Renal pelvis (tissue), 12 donors: ENCODE results near the gene RAC2. TPM values are rescaled to one million over a fixed set of nuclear protein-coding genes. Genes with fewer than 3 reads are reported as not detected.

Source experiments
- DNase-seq: peaks from one replicate; pipeline ENCODE4 v3.0.0-alpha.2; 2013
- long read RNA-seq, 16 experiments: transcript quantifications; one replicate each; lab custom pipeline, GENCODE V29; 2026
- polyA plus RNA-seq, 3 donors: library from polyadenylated mRNA; unstranded; fragments of 120-200 nt; gene quantifications; one replicate each; pipeline ENCODE4 v1.2.1, GENCODE V29; 2013; ENCODE audit not compliant: insufficient read length in 3 of 3

RAC2 gene
- polyA plus RNA-seq, result 1 to 10 TPM; 5.5 to 7.5 (median 6.3) TPM
- long read RNA-seq, donor 1, partial matches to known transcripts, result 0 of 1 reads
- long read RNA-seq, donor 1, other reads (novel, unspliced or antisense), result 0 of 1 reads
- long read RNA-seq, donor 2, partial matches to known transcripts, result 0 of 1 reads
- long read RNA-seq, donor 2, other reads (novel, unspliced or antisense), result 0 of 1 reads
- long read RNA-seq, donor 3, partial matches to known transcripts, result 0 of 1 reads
- long read RNA-seq, donor 3, other reads (novel, unspliced or antisense), result 0 of 1 reads
- long read RNA-seq, donor 4, partial matches to known transcripts, result 0 of 3 reads
- long read RNA-seq, donor 4, other reads (novel, unspliced or antisense), result 0 of 3 reads
- long read RNA-seq, donor 5, result 0 reads
- long read RNA-seq, donor 6, partial matches to known transcripts, result 0 of 1 reads
- long read RNA-seq, donor 6, other reads (novel, unspliced or antisense), result 0 of 1 reads
- long read RNA-seq, donor 7, partial matches to known transcripts, result 0 of 3 reads
- long read RNA-seq, donor 7, other reads (novel, unspliced or antisense), result 0 of 3 reads
- long read RNA-seq, donor 8, result 0 reads
- long read RNA-seq, donor 9, partial matches to known transcripts, result 0 of 3 reads
- long read RNA-seq, donor 9, other reads (novel, unspliced or antisense), result 0 of 3 reads
- long read RNA-seq, donor 10, partial matches to known transcripts, result 0 of 3 reads
- long read RNA-seq, donor 10, other reads (novel, unspliced or antisense), result 0 of 3 reads
- long read RNA-seq, donor 11, partial matches to known transcripts, result 0 of 1 reads
- long read RNA-seq, donor 11, other reads (novel, unspliced or antisense), result 0 of 1 reads
- long read RNA-seq, donor 12, partial matches to known transcripts, result 0 of 4 reads
- long read RNA-seq, donor 12, other reads (novel, unspliced or antisense), result 0 of 4 reads
- long read RNA-seq, donor 13, partial matches to known transcripts, result 0 of 4 reads
- long read RNA-seq, donor 13, other reads (novel, unspliced or antisense), result 0 of 4 reads
- long read RNA-seq, donor 14, partial matches to known transcripts, result 0 of 4 reads
- long read RNA-seq, donor 14, other reads (novel, unspliced or antisense), result 0 of 4 reads
- long read RNA-seq, donor 15, partial matches to known transcripts, result 0 of 4 reads
- long read RNA-seq, donor 15, other reads (novel, unspliced or antisense), result 0 of 4 reads
- long read RNA-seq, donor 16, partial matches to known transcripts, result 0 of 2 reads
- long read RNA-seq, donor 16, other reads (novel, unspliced or antisense), result 0 of 2 reads

DNA sequence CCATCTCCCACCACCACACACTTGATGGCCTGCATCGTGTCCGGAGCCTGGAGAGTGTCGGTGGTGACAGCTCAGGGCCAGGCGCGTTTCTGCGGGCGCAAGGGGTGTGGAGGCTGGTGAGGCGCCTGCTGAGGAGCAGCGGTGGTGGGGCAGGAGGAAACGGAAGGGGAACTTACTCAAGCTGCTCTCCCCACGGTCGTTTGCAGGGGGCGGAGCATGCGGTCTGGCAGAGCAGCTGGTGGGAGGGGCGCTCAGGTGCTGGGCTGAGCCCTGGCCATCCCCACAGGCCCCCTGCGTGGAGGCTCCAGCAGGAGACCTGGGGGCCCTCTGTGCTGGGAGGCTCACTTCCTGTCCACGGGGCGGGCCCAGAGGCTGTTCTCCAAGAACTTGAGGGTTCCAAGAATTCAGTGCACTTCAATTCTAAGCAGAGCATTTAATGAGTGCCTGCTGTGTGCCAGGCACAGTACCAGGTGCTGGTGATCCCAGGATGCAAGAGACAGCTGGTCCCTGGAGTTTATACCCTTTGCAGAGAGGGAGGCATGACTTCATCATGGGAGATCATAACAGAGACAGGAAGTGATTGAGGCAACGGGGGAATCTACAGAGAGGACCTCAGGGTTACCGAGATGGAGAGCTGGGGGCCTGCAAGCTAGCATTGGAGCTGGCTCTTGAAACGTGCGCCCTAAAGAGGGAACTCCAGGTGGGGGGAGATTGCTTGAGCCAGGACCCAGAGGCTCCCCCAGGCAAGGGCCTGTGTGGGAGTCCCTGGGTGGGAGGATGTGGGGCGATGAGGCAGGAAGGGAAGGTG, at the start of gene RAC2:
RAC2 (minus strand) TSS at position 156 of the 808 bp plus-strand sequence; CDS start at position 35, 121 bp downstream.
- no peak for DNase-seq

DNA sequence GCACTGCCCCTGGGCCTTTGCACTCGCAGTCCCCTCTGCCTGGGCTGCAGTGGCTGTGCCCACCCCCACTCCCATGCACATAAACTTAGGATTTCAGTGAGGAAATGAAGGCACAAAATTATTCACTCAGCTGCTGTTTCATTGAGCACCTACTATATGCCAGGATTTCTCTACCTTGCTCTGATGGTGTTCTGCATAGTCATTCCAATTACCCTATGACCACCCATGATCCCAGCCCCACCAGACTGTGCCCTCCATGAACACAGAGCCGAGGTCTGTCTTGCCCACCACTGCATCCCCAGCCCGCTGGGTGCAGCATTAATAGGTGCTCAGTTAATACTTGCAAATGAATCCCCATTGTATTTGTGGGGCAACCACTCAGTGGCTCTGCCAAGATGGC, 49.1 kb upstream of the RAC2 start:
- DNase-seq, result no peak

DNA sequence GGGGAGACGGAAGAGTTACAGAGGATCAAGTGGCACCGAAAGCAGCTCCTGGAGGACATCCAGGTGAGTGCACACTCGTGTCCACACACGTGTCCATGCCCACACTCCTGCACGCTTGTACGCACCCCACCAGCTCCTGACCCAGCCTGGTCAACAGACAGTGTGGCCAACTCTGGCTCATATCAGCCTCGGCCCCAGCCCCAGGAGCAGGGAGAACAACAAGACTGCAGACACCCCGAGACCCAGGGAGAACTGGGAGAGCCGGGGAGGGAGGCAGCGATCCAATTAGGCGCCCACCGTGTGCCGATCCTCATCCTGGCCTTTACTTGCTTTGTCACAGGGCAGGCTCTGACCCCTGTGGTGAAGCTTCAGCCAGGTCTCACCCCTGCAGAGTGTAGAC, 48.6 kb upstream of the RAC2 start:
- no peak for DNase-seq

DNA sequence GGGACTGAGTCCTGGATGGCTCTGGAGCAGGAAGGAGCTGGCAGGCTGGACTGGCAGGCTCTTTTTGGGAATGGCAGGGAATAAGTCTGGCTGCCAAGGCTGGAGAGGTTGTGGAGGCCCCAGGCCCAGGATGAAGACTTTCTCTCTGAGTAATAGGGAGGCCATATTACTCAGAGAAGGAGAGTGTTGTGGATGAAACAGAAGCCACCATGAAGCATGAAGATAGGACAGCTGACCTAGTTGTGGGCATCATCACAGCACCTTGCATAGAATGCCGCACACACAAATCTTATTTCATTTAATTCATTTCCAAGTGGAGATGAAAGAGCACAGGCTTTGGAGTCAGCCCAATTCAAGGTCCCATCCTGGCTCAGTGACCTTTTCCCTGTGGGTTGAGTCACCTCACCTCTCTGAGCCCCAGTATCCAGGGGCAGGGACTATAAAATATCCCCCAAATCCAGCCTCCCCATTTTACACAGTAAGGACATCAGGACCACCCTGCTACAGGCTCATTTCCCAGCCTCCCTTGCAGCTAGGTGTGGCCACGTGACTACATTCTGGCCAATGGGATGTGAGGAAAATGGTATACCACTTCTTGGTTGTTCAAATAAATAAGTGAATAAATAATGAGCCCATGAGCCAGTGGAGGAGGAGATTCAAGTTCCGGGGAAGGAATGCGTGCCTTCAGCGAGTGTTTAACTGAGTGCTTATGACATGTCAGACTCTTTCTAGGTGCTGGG, 47.7 kb upstream of the RAC2 start:
- DNase-seq, result no peak

DNA sequence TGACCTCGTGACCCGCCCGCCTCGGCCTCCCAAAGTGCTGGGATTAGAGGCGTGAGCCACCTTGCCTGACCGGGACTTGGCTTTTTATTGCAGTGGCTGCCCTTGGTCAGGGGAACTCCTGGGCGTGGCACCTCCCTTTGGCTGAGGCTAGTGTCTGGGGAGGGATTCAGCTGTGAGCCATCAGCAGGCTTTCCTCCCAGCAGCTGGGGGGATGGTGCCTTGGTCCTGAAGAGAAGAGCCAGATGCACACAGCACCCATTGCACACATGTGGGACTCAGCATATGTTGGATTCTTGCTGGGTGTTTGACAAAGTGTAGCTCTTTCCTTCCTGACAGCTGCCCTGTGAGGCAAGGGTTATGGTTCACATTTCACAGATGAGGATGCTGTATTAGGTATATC, 46.7 kb upstream of the RAC2 start:
- no peak for DNase-seq

DNA sequence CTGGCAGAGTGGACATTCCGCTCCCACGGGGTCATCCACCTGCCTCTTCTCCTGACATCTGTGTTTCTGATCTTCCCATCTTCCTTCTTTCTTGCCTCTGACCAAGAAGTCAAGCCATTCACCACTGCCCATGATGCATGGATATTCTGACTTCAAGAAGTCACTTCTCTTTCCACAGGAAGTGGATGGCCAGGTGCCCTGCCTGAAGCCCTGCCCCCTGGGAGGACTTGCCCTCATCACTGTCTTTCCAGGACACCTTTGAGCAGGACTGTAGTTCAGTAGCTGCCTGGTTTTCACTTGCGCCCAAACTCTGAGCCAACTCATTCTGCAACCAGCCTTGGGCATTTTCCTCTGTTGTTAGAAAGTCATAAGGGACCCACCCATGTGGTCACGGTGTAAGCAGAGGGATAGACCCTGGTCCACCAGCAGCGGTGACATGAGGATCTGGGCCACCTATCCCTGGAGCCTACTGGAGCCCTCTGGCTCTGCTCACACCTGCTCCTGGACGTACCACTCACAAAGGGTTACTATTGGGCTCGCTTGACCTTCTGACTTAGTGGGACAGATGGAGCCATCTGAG, 45.2 kb upstream of the RAC2 start:
- DNase-seq, result no peak

DNA sequence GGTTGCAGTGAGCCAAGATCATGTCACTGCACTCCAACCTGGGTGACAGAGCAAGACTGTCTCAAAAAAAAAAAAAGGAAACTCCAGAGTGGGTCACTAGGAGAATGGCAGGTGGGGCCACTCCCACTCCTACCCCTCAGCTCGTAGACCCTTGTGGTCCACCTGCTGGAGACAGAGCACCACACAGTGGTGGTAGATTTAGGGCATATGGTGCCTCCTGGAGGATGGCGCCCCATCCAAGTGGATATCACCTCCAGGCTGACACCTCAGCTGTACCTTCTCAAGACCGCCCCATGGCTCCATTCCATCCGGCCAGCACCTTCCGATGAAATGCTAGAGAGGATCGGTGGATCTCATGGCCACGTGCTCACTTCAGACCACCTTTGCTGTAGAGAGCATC, 44.5 kb upstream of the RAC2 start:
- no peak for DNase-seq

DNA sequence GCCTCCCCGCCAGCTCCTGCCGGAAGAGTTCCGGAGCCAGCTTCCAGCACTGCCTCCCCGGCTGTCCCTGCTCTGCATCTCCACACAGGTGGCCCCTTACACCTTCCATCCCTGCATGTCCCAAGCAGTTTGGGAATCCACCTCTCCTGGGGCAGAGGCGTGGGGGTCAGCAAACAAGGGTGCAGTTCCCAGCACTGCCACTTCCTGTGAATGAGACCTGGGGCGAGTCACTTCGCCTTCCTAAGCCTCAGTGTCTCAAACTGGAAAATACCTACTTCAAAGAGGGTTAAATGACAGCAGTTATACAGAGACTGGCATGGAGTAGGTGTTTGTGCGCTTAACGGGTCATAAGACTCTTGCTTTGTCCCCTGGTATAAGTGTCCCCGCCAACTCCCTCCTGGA, 43.5 kb upstream of the RAC2 start:
- no peak for DNase-seq

DNA sequence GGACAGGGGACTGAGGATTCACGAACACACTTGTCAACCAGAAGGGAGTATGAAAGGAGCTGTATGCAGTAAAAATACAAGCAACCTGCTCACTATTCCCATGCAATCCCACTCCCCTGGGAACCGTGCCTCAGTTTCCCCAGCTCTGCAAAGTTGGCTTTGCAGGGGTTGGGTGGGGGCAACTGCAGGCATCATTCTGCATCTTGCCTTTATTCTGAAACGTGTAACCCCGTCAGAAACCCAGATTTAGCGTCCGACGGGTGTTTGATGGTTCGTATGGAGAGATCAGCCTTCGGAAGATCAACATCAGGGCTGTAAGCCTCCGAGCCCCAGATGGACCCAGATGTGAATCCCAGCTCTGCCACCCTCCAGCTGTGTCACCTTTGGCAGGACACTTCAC, 41.9 kb upstream of the RAC2 start:
- no peak for DNase-seq

DNA sequence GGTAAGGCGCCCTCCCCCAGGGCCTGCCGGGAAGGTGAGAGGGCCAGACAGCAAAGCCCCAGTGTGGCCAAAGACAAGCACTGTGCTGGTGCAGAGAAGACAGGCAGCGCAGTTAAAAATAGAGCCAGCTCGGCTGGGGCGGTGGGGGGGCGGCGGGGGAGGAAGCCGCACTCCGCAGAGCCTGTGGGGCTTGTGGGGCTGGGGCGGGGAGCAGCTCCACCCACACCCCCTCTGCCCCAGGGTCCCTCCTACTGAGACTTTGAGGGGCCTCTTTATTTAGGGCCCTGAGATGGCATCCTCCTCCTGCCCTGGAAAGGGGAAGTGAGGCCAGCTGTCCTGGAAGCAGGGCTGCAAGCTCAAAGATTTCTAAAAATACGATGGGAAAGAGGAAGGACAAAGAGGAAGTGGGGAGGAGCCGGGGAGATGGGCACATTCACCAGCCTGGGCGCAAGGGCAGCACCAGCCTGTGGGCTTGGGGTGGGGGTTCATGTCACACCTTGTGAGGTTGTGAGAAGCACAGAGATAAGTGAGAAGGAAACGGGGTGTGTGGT, 40.8 kb upstream of the RAC2 start:
- DNase-seq, result no peak

DNA sequence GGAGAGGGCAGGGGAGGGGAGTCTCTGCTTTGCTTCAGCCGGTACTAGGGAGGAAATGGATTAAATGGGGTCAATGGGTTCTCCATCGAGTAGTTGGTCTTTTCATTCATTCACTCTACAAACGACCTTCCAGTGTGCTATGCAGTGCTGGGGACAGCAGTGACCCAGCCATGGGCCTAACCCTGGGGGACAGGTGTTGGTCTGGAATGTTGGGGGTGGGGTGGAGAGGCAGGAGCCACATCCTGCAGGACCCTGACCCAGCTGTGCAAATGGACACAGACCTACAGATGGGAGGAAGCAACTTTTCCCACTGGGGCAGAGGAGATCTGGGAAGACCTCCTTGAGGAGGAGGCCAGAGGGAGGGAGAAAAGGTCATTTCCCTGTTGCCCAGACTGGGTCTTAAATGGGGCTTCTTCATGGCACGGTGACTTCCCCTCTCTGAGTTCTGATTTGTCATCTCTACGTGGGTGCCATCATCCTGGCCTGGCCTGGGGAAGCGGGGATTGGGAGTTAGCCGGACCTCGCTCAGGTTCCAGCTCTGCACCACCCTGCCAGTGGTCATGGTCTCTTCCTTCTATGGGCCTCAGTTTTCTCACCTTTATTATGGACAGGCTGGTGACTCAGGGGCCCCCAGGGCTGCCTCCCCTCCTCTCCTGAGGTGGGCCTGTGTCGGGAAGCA, 40.2 kb upstream of the RAC2 start:
- no peak for DNase-seq

DNA sequence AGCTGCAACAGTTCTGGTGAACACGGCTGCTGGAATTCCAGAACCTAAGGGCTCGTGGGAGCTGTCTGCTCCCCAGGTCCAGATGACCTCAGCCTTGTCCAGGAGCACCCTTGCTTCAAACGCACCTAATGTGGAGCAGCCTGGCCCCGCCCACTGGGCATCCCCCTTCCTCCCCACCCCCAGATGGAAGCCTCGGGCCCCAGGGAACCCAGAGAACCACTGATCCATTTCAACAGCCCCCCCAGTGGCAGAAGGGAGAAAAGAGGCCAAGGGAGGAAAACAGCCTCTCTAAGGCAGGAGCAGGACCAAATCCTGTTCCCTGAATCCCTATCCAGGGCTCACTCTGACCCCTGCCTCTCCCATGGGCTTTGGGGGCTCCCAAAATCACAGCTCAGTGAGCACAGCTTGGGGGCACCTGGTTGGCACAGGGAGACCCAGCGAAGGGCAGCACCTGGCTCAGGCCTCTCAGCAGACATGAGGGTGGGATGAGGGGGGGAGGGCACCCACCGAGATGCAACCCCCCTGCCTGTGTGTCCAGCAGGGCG, 39.4 kb upstream of the RAC2 start:
- DNase-seq, result no peak

DNA sequence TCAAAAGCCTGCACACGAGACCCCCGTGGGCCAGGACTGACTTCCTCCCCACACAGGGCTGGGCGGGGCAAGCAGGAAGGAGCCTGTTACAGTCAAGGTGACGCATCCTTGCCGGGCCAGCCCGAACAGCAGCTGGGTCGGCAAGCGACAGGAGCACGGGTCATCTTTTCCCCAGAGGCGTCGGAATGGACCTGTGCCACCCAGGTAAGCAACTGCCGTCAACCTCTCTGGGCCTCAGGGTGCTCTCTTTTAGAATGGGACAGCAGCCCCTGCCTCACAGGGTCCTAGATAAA, 38.3 kb upstream of the RAC2 start, which contains the start of gene CYTH4:
CYTH4 (plus strand) TSS at position 124 of the 293 bp plus-strand sequence; CDS start at position 186, 62 bp downstream.
- DNase-seq, result no peak

DNA sequence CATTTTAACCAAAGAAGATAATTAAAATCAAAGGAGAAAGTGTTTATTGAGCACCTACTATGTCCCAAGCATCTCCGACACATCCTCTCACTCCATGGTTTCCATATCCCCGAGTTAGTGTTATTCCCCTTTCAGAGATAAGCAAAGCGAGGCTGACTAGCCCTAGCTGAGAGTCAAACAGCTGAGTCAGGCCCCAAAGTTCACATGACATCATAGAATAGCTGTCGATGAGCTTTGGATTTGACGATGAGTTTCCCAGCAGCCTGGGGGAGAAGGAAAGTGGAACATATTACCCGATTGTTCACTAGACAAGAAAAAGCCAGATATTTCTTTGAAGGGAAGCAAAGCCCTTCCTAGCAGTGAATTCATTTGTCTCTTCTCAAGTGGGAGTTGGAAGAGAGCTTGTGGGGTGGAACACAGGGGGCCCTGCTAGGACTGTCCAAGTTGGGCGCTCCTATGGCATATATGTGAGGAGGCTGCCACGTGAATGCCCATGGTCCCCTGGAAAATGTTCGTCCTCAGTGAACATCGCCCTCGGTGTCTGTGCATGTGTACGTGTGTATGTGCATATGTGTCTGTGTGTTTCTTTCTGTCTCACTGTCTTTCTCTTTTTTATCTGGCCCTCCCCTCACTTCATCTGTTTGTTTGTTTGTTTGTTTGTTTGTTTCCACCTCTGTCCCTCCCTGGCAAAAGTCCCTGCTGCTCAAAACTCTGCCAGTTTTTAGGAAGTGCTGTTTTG, 37.7 kb upstream of the RAC2 start:
- no peak for DNase-seq

DNA sequence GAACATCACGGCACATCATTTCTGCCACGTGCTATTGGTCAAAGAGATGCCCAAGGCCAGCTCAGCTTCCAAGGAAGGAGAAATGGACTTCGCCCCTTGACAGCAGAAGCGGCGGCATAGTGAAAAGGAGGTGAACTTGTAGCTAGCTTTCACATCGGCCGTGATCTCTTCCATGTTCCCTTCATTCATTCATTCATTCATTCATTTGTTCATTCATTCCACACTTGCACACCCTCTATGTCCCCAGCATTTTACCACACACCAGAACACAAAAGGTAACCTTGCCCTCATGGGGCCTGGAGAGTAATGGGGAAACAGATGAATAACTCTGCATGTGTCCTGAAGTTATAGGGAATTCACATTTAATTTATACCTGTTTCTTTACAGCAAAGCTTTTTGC, 37.1 kb upstream of the RAC2 start:
- no peak for DNase-seq

DNA sequence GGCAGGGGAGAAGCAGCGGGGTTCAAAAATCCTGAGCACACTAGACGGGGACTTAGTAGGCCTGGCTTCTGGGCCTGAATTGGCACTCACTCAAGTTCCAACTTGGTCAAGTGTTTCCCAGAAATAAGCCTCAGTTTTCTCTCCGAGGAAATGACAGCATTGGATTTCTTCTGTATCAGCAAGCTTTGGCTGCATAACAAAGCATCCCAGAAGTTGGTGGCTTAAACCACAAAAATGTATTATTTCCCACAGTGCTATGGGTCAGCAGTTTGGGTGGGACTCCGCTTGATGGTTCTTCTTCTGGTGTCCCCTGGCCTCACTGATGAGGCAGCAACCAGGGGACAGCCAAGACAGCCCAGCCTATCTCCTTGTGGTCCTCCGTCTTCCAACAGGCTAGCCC, 36.6 kb upstream of the RAC2 start:
- DNase-seq, result no peak

DNA sequence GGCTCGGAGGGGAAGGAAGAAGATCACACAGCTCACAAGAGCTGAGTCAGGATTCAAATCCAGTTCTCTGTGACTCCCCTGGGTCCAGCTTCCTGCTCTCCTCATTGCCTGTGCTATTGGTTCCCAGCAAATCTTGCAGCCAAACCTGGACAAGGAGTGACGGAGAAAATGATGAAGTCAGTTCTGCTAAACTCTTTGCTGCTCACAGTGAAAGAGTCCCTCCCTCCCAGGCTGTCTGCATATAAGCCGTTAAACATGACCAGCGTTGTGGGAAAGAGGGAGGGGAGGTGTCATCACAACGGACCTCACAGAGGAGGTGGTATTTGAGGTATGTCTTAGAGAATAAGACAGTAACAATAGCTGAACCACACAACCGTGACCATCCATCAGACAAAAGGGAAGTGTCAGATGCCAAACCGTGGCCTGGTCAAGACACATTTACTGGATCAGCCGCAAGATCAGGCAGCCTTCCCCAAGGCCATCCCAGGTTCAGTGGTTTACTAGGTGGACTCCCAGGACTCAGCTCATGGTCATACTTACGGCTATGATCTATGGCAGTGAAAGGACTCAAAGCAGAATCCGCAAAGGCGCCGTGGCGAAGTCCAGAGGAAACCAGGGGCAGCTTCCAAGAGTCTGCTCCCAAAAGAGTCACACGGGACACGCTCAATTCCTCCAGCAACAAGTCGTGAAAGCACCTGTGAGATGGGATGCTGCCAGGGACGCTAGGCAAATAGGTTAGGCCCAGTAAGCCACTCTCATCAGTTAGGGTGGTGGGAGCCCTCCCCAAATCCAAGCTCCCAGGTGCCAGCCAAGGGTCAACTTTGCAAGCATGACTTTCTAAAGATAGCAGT, 35.5 kb upstream of the RAC2 start:
- no peak for DNase-seq
